HepG2 (cell line): ENCODE data around the gene MOXD1.

Experiments
- EZH2 ChIP-seq: conservative IDR thresholded peaks from 2 replicates; pipeline ENCODE4 v1.6.1; 2012; ENCODE audit warnings: mild to moderate bottlenecking, low read depth, low read length, moderate library complexity
- YY1 ChIP-seq: IDR thresholded peaks from 2 replicates; pipeline ENCODE4 v1.6.1; 2011; ENCODE audit warnings: low read length, low read depth, moderate library complexity, mild to moderate bottlenecking; ENCODE audit not compliant: insufficient read depth, insufficient replicate concordance
- ZNF746 ChIP-seq: sonication (generic); formaldehyde crosslinking; IDR thresholded peaks from 2 replicates; pipeline ENCODE4 v1.8.0; 2022; ENCODE audit warnings: mild to moderate bottlenecking, missing genetic modification reagents
- TF ChIP-seq, protein P1 (sequence below): sonication (generic); formaldehyde crosslinking; IDR thresholded peaks from 2 replicates; pipeline ENCODE4 v1.5.0; 2020; ENCODE audit warnings: mild to moderate bottlenecking, missing genetic modification reagents, moderate library complexity

DNA sequence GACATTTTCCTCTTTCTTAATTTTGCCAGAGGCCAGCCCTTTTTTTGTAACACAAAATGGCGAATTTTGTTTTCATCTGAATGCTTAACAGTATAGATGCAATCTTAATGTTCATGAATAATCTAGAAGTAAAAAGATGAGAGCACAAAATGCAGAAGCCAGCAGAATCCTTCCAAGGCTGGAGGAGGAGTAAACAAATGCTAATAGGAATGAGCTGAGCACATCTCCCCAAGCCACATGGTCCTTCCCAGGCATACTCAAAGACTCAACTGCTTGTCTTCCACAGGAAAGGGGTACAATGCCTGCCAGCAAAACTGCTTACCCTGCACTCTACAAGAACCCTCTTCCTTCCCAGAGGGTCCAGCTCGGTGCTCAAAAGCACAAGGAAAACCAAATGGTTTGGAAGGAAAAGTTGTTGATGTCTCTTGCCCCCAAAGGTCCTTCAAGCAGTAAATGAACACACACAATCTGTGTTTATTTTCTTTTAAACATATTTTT, 155.1 kb downstream of the MOXD1 start:
- no peak for TF ChIP-seq ZNF746 (CRISPR knock-in tag)
- no peak for TF ChIP-seq EZH2
- no peak for TF ChIP-seq YY1
- TF ChIP-seq, protein P1, sequence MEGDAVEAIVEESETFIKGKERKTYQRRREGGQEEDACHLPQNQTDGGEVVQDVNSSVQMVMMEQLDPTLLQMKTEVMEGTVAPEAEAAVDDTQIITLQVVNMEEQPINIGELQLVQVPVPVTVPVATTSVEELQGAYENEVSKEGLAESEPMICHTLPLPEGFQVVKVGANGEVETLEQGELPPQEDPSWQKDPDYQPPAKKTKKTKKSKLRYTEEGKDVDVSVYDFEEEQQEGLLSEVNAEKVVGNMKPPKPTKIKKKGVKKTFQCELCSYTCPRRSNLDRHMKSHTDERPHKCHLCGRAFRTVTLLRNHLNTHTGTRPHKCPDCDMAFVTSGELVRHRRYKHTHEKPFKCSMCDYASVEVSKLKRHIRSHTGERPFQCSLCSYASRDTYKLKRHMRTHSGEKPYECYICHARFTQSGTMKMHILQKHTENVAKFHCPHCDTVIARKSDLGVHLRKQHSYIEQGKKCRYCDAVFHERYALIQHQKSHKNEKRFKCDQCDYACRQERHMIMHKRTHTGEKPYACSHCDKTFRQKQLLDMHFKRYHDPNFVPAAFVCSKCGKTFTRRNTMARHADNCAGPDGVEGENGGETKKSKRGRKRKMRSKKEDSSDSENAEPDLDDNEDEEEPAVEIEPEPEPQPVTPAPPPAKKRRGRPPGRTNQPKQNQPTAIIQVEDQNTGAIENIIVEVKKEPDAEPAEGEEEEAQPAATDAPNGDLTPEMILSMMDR (CRISPR knock-in tag) = no peak
